GM18520 (cell line): ENCODE data around the gene SEC63.

Experiments
- ATAC-seq: cut with Tn5 transposase; IDR thresholded peaks from one replicate; pipeline ENCODE4 v1.9.1; 2021; ENCODE audit not compliant: unreplicated experiment

Gene SEC63

GRCh38 chr6:107820338-107821261 lies 137.4 kb downstream of the SEC63 start:
- ATAC-seq: no peak

- no peak for ATAC-seq
Measured at GRCh38 chr6:107819964-107820337, 138.1 kb downstream of the SEC63 start.

- no peak for ATAC-seq
Measured at GRCh38 chr6:107819217-107819616, 138.8 kb downstream of the SEC63 start.

- no peak for ATAC-seq
Measured at GRCh38 chr6:107818272-107818671, 139.7 kb downstream of the SEC63 start.

GRCh38 chr6:107817784-107818183 lies 140.2 kb downstream of the SEC63 start:
- ATAC-seq: no peak
